ENCODE data around the gene FGF14. TPM values are rescaled to one million over a fixed set of nuclear protein-coding genes. Genes with fewer than 3 reads are reported as not detected.

Gene FGF14
- total RNA-seq, 2 experiments from 2014 or later = not detected

DNA sequence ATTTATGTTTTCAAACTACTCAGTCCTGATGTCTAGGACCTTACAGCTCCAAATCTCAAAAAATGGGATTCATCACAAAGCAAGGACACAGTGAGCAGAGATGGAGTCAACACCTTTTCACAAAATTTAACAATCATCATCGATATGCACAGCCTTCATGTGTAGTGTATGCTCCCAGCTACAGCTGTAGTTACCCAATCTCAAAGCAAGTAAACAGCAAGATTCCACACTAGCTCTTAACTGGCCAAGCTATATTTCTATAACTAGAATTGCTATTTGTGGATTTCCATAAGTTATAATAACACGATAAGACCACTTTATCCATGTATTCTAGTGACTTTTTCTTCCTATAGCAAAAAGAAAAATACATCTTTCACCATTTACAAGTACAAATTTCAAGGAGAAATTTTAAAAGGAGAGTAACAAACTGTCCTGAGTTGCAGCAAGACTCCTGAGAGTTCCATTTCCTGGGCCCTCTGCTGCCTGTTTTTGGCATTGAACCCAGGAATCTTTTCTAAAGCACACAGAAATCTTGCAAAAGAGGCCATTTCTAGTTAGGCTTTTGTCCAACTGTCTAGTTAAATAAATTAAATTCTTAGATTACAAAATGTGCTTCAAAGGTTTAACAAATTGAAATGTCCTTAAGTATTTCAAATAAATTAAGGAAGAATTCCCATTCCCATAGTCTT is 460.6 kb downstream of the FGF14 start:
- H3K4me2 ChIP-seq (ENCODE audit: low read length) = no peak overlapping the region
- POLR2A ChIA-PET = interaction anchor here (0.6 kb wide), 1 partner anchor 720 kb away, joined by 3 read pairs; no protein-coding TSS in a partner anchor
- no peaks in the 10 kb centered on the region for H3K4me1 ChIP-seq (ENCODE audit: insufficient read depth, low read length, poor library complexity, severe bottlenecking)
- no peaks in the 10 kb centered on the region for H3K9me2 ChIP-seq (ENCODE audit: insufficient read depth, low read length)
- CTCF ChIA-PET (ENCODE audit: unreplicated experiment) = no interaction called here
- no peak for TF ChIP-seq EZH2phosphoT487 (IDR thresholded peaks at IDR 0.05; ENCODE audit: borderline replicate concordance, low read depth, low read length)
- TF ChIP-seq, protein P1, sequence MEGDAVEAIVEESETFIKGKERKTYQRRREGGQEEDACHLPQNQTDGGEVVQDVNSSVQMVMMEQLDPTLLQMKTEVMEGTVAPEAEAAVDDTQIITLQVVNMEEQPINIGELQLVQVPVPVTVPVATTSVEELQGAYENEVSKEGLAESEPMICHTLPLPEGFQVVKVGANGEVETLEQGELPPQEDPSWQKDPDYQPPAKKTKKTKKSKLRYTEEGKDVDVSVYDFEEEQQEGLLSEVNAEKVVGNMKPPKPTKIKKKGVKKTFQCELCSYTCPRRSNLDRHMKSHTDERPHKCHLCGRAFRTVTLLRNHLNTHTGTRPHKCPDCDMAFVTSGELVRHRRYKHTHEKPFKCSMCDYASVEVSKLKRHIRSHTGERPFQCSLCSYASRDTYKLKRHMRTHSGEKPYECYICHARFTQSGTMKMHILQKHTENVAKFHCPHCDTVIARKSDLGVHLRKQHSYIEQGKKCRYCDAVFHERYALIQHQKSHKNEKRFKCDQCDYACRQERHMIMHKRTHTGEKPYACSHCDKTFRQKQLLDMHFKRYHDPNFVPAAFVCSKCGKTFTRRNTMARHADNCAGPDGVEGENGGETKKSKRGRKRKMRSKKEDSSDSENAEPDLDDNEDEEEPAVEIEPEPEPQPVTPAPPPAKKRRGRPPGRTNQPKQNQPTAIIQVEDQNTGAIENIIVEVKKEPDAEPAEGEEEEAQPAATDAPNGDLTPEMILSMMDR (conservative IDR thresholded peaks at IDR 0.05; ENCODE audit: low read length) = no peak
- H3K4me3 ChIP-seq (ENCODE audit: low read depth, low read length, poor library complexity, severe bottlenecking) = no peak overlapping the region
- H2AFZ ChIP-seq (ENCODE audit: low read length) = no peak overlapping the region
- BruUV-seq (replicated peaks) = no TSS peak
- H4K20me1 ChIP-seq (ENCODE audit: insufficient read depth, low read length) = no peaks in the 10 kb centered on the region
- intact Hi-C loops (cut with micrococcal nuclease; ENCODE audit: unreplicated experiment) = loop anchor here (5.0 kb wide), 2 partner anchors 516 to 616 kb away; no protein-coding TSS in a partner anchor
- H3K9me3 ChIP-seq (ENCODE audit: low read length) = no peaks in the 10 kb centered on the region
- no peak overlapping the region for H3K27ac ChIP-seq (ENCODE audit: low read depth, low read length, poor library complexity, severe bottlenecking)
- H3K36me3 ChIP-seq (ENCODE audit: insufficient read depth, low read length) = no peaks in the 10 kb centered on the region
- no peak for DNase-seq (ENCODE audit: low spot score)
- H3K79me2 ChIP-seq (ENCODE audit: insufficient read depth, low read depth, low read length) = no peaks in the 10 kb centered on the region

DNA sequence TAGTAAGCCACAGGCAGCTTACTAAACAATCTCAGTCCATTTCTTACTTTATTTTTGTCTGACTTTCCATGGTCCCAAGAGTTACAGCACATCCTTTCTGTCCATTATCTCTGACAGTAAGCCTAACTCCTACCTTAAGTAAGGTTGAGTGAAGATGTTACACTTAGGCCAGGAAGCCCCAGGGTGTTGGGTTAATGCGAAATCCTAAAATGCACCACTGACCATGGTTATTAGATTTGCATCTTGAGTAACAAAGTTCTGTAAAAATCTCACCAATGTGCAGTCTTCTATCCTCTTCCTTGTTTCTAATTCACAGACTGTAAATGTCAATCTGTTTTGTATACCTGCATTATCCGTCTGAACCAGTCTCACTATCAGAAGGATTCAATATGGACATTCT is 462.5 kb downstream of the FGF14 start:
- no TSS peak for BruUV-seq (replicated peaks)
- no peak for DNase-seq (ENCODE audit: low spot score)
- CTCF ChIA-PET (ENCODE audit: unreplicated experiment) = no interaction called here

DNA sequence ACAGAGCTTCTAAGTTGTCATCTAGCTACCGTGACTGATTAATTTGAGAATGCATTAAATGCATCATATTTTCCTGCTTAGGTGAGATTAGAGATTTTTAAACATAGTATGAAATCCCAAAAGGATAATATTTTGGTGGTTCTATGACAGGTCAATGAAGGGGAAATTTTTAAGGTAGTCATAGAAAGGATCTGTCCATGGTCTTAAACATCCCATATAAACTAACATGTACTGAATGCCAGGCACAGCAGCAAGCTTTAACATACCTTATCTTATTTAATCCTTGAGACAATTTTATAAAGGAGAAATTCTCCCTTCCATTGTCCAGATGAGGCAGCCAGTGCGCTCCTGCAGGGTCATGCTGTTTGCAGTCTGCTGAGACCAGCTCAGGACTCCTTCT is 466.0 kb downstream of the FGF14 start:
- Histone ChIP-seq H3K9me3 (ENCODE audit: low read length) (no peaks in the 10 kb centered on the region), H4K20me1 (ENCODE audit: insufficient read depth, low read length) (no peaks in the 10 kb centered on the region), H3K36me3 (ENCODE audit: insufficient read depth, low read length) (no peaks in the 10 kb centered on the region), H3K27ac (ENCODE audit: low read depth, low read length, poor library complexity, severe bottlenecking) (no peak overlapping the region), H3K4me2 (ENCODE audit: low read length) (no peak overlapping the region), H2AFZ (ENCODE audit: low read length) (no peak overlapping the region), H3K9me2 (ENCODE audit: insufficient read depth, low read length) (no peaks in the 10 kb centered on the region), H3K4me1 (ENCODE audit: insufficient read depth, low read length, poor library complexity, severe bottlenecking) (no peaks in the 10 kb centered on the region), H3K79me2 (ENCODE audit: insufficient read depth, low read depth, low read length) (no peaks in the 10 kb centered on the region), H3K4me3 (ENCODE audit: low read depth, low read length, poor library complexity, severe bottlenecking) (no peak overlapping the region)
- no peak for TF ChIP-seq EZH2phosphoT487 (IDR thresholded peaks at IDR 0.05; ENCODE audit: borderline replicate concordance, low read depth, low read length)
- DNase-seq (ENCODE audit: low spot score) = no peak
- ChIA-PET CTCF (ENCODE audit: unreplicated experiment) (no interaction called here), POLR2A (no interaction called here)
- no TSS peak for BruUV-seq (replicated peaks)
- intact Hi-C loops (cut with micrococcal nuclease; ENCODE audit: unreplicated experiment) = no loop called here

More for the DNA sequence above, 462.5 kb downstream of the FGF14 start:
- Histone ChIP-seq H3K27ac (ENCODE audit: low read depth, low read length, poor library complexity, severe bottlenecking) (no peak overlapping the region), H3K36me3 (ENCODE audit: insufficient read depth, low read length) (no peaks in the 10 kb centered on the region), H3K9me2 (ENCODE audit: insufficient read depth, low read length) (no peaks in the 10 kb centered on the region), H3K4me2 (ENCODE audit: low read length) (no peak overlapping the region), H3K9me3 (ENCODE audit: low read length) (no peaks in the 10 kb centered on the region), H3K4me3 (ENCODE audit: low read depth, low read length, poor library complexity, severe bottlenecking) (no peak overlapping the region), H4K20me1 (ENCODE audit: insufficient read depth, low read length) (no peaks in the 10 kb centered on the region), H2AFZ (ENCODE audit: low read length) (no peak overlapping the region), H3K4me1 (ENCODE audit: insufficient read depth, low read length, poor library complexity, severe bottlenecking) (no peaks in the 10 kb centered on the region), H3K79me2 (ENCODE audit: insufficient read depth, low read depth, low read length) (no peaks in the 10 kb centered on the region)
- TF ChIP-seq, protein P1 (conservative IDR thresholded peaks at IDR 0.05; ENCODE audit: low read length) = no peak
- TF ChIP-seq EZH2phosphoT487 (IDR thresholded peaks at IDR 0.05; ENCODE audit: borderline replicate concordance, low read depth, low read length) = no peak
- intact Hi-C loops (cut with micrococcal nuclease; ENCODE audit: unreplicated experiment) = no loop called here
- POLR2A ChIA-PET = no interaction called here
